Breast epithelium (tissue), 3 donors: ENCODE results near the gene TIPRL.

Experiments used
- POLR2A ChIP-seq: fragments of 450-650 bp; IDR thresholded peaks from one replicate; pipeline ENCODE4 v1.6.1; 2016; ENCODE audit warnings: antibody characterized with exemption, mild to moderate bottlenecking, moderate library complexity
- POLR2AphosphoS5 ChIP-seq, 3 donors: sonication (generic); formaldehyde crosslinking; IDR thresholded peaks; one replicate each; pipeline ENCODE4 v1.6.1; 2017; ENCODE audit warnings: antibody characterized with exemption in 3 of 3
- TF ChIP-seq, protein P1 (sequence below), 3 donors: fragments of 450-650 bp; IDR thresholded peaks; one replicate each; pipeline ENCODE4 v1.5.1; 2016 to 2017; ENCODE audit warnings: antibody characterized with exemption in 3 of 3, mild to moderate bottlenecking in 3 of 3, moderate library complexity in 3 of 3

GRCh38 chr1:168178227-168178637 is 530 bp upstream of the TIPRL start:
- no peak for TF ChIP-seq POLR2A
- TF ChIP-seq, protein P1, sequence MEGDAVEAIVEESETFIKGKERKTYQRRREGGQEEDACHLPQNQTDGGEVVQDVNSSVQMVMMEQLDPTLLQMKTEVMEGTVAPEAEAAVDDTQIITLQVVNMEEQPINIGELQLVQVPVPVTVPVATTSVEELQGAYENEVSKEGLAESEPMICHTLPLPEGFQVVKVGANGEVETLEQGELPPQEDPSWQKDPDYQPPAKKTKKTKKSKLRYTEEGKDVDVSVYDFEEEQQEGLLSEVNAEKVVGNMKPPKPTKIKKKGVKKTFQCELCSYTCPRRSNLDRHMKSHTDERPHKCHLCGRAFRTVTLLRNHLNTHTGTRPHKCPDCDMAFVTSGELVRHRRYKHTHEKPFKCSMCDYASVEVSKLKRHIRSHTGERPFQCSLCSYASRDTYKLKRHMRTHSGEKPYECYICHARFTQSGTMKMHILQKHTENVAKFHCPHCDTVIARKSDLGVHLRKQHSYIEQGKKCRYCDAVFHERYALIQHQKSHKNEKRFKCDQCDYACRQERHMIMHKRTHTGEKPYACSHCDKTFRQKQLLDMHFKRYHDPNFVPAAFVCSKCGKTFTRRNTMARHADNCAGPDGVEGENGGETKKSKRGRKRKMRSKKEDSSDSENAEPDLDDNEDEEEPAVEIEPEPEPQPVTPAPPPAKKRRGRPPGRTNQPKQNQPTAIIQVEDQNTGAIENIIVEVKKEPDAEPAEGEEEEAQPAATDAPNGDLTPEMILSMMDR (IDR thresholded peaks at IDR 0.05): no peak
- TF ChIP-seq POLR2AphosphoS5 (IDR thresholded peaks at IDR 0.05): no peak
